Measurements from ENCODE around the gene MICAL2.

Gene MICAL2

DNA sequence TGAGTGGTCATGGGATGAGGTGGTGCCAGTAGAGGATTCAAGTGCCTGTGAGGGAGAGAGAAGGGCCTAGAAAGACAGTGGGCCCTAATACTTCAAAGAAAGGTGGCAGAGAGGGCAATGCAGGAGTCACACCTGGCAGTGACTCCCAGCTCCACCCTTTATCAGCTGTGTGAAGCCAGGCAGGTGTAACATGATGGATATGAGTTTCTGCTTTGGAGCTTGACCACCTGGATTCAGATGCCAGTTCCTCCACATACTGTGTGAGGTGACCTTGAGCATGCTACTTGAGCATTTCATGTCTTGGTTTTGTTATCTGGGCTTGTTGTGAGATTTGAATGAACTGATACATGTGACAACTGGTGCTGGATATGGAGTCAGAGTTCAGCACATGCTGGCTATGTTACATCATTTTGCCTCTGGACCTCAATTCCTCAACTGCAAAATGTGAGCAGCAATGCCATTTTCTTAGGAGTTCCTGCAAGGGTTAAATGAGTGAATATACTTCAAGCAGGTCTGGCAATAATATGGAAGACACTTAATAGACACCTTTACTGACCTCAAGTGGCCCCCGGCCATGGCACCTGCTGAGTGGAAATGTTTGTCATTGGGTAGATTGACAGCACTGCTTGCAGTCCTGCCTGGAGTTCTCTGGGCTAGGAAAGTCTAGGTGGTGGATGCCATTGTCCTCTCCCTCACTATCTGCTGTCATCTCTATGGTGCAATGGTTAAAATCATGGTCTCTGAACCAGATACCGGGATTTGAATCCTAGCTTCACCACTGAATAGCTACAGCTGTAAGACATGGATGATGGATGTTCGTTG, 83.3 kb downstream of the MICAL2 start:
- H3K36me3 ChIP-seq (ENCODE audit: insufficient read depth, low read depth, low read length), result no peaks in the 10 kb centered on the region
- H3K9me3 ChIP-seq (ENCODE audit: insufficient read depth, low read depth, low read length), result no peaks in the 10 kb centered on the region
- no peak overlapping the region for H3K27ac ChIP-seq (ENCODE audit: low read length)
- H3K4me3 ChIP-seq (ENCODE audit: low read length), result no peak overlapping the region
- no peak overlapping the region for H3K9ac ChIP-seq (ENCODE audit: low read depth, low read length)
- H3K27me3 ChIP-seq (ENCODE audit: insufficient read depth, low read length), result no peaks in the 10 kb centered on the region
- no peaks in the 10 kb centered on the region for H3K4me1 ChIP-seq (ENCODE audit: insufficient read depth, low read length)

DNA sequence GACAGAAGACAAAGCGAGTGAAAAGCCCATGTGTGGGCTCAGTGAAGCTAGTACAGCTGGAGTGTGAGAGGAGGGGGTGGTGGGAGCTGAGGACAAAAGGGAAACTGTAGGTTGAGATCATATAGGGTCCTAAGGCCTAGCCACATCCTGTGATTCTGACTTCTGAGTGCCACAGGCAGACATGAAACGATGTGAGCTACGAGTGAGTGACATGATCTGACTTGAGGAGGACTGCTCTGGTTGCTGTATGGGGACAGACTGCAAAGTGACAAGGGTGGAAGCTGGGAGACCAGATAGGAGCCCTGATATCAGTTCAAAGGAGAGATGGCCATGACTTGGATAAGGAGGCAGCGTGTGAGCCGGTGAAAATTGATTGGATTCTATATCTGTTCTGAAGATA, 85.4 kb downstream of the MICAL2 start:
- Histone ChIP-seq H3K4me3 (ENCODE audit: low read length) (no peak overlapping the region), H3K27ac (ENCODE audit: low read length) (no peak overlapping the region), H3K36me3 (ENCODE audit: insufficient read depth, low read depth, low read length) (no peaks in the 10 kb centered on the region), H3K4me1 (ENCODE audit: insufficient read depth, low read length) (no peaks in the 10 kb centered on the region), H3K27me3 (ENCODE audit: insufficient read depth, low read length) (no peaks in the 10 kb centered on the region), H3K9ac (ENCODE audit: low read depth, low read length) (no peak overlapping the region), H3K9me3 (ENCODE audit: insufficient read depth, low read depth, low read length) (no peaks in the 10 kb centered on the region)

DNA sequence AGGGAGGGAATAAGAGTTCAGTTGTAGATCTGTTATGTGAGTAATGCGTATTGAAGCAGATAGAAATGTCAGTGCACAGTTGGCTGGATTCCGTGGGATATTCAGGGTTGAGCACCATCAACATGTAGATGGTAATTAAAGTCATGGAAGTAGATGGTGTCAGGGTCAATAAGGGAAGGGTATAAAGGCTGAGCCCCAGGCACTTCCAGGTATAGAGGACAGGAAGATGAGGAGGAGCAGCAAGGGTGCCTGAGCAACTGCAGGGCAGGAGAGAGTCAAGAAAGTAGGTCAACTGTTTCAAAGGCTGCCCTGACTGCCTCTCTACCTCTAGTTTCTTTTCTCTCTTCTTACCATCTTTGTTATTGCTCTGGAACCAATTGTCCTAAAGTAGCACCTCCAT, 85.9 kb downstream of the MICAL2 start:
- Histone ChIP-seq H3K9ac (ENCODE audit: low read depth, low read length) (no peak overlapping the region), H3K4me1 (ENCODE audit: insufficient read depth, low read length) (no peaks in the 10 kb centered on the region), H3K27ac (ENCODE audit: low read length) (no peak overlapping the region), H3K9me3 (ENCODE audit: insufficient read depth, low read depth, low read length) (no peaks in the 10 kb centered on the region), H3K4me3 (ENCODE audit: low read length) (no peak overlapping the region), H3K36me3 (ENCODE audit: insufficient read depth, low read depth, low read length) (no peaks in the 10 kb centered on the region), H3K27me3 (ENCODE audit: insufficient read depth, low read length) (no peaks in the 10 kb centered on the region)

DNA sequence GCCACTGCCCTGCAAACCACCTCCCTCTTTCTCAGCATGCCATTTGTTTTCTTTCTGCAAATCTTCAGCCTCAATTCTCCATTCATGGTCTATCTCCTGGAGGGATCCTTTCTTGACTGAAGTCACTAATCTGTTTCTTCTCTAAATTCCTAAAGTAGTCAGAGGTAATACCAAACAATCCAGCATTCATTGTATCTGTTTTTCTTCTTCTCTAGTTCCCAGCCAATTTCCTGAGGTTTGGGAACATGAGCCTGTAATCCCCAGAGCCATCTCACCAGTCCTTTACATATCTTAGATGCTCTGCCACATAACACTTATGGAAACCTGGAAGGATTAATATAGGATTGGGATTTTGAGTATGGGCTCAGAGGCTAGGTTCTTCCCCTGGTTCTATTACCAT, 86.5 kb downstream of the MICAL2 start:
- no peaks in the 10 kb centered on the region for H3K4me1 ChIP-seq (ENCODE audit: insufficient read depth, low read length)
- H3K27me3 ChIP-seq (ENCODE audit: insufficient read depth, low read length), result no peaks in the 10 kb centered on the region
- no peak overlapping the region for H3K4me3 ChIP-seq (ENCODE audit: low read length)
- H3K36me3 ChIP-seq (ENCODE audit: insufficient read depth, low read depth, low read length), result no peaks in the 10 kb centered on the region
- no peak overlapping the region for H3K27ac ChIP-seq (ENCODE audit: low read length)
- no peaks in the 10 kb centered on the region for H3K9me3 ChIP-seq (ENCODE audit: insufficient read depth, low read depth, low read length)
- no peak overlapping the region for H3K9ac ChIP-seq (ENCODE audit: low read depth, low read length)

DNA sequence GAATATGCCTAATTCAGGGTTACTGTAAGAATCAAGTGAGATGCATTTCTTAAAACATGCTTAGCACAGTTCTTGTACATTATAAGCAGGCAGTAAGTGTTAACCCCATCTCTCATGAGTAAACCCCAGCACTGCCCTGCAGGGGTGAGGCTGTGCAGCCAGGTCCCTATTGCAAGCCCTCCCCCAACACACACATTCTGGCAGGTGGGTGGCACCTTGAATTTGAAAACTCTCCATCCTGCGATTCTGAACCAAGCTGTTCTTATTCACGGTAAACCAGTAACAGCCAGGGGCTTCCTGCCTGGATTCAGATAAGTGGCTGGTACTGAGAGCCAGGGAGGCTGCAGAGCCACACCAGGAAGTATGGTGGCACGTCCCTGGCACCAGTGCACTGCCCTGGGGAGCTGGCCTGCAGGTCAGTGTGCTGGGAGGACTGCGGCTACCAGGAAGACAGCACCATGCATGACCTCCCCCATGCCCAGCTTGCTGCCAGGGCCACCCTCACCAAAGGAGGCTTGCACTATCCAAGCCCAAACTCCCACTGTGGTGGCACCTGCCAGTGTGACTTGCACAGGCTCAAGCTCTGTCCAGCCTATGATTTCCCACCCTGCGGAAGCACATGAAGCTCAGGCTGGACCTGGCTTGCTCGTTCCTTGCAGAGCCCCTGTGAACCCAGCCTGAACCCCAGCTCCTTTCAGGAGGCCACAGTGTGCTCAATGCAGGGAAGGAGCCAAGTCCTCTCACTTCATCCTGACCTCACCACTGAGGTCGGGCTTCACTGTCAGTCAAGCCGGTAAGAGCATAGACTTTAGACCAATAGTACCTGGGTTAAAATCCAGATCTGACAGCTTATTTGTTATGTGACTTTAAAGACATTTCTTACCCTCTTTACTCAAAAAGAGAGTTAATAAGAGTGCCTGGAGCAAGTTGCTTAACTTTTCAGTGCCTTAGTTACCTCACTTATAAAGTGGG, 88.1 kb downstream of the MICAL2 start:
- Histone ChIP-seq H3K36me3 (ENCODE audit: insufficient read depth, low read depth, low read length) (no peaks in the 10 kb centered on the region), H3K4me3 (ENCODE audit: low read length) (no peak overlapping the region), H3K4me1 (ENCODE audit: insufficient read depth, low read length) (no peaks in the 10 kb centered on the region), H3K27ac (ENCODE audit: low read length) (no peak overlapping the region), H3K9ac (ENCODE audit: low read depth, low read length) (no peak overlapping the region), H3K27me3 (ENCODE audit: insufficient read depth, low read length) (no peaks in the 10 kb centered on the region), H3K9me3 (ENCODE audit: insufficient read depth, low read depth, low read length) (no peaks in the 10 kb centered on the region)

DNA sequence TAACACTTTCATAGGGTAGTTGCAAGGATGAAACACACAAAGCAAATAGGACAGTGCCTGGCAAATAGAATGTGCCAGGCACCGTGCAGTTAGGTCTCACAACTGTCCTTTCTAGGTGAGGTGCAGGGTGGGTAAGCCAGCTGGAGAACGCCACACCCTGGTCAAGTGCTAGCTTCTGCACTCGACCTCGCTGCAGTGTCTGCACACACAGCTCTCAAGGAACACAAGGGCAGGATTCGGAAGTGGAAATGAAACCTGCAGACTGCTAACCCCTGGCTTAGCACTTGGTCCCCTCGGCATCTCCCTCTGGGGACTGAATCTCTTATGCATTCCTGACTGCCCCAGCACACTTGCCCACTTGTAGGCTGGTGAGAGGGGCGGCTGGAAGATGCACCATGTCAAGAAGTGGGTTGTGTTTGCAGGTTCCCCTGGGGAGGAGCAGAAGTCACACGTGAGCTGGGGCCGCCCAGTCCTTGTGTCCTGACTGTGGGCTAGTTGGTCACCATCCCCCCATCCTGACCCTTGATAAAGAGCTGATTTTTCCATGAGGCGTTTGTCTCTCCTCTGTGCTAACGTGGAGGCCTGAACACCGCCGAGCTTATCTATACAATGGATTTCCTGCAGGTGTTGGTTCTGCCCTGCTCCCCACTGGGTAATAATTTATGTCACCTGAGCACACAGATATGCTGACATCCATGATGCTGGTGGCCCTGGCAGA, 89.0 kb downstream of the MICAL2 start:
- Histone ChIP-seq H3K27ac (ENCODE audit: low read length) (no peak overlapping the region), H3K9me3 (ENCODE audit: insufficient read depth, low read depth, low read length) (no peaks in the 10 kb centered on the region), H3K36me3 (ENCODE audit: insufficient read depth, low read depth, low read length) (no peaks in the 10 kb centered on the region), H3K4me1 (ENCODE audit: insufficient read depth, low read length) (no peaks in the 10 kb centered on the region), H3K27me3 (ENCODE audit: insufficient read depth, low read length) (no peaks in the 10 kb centered on the region), H3K9ac (ENCODE audit: low read depth, low read length) (no peak overlapping the region), H3K4me3 (ENCODE audit: low read length) (no peak overlapping the region)

DNA sequence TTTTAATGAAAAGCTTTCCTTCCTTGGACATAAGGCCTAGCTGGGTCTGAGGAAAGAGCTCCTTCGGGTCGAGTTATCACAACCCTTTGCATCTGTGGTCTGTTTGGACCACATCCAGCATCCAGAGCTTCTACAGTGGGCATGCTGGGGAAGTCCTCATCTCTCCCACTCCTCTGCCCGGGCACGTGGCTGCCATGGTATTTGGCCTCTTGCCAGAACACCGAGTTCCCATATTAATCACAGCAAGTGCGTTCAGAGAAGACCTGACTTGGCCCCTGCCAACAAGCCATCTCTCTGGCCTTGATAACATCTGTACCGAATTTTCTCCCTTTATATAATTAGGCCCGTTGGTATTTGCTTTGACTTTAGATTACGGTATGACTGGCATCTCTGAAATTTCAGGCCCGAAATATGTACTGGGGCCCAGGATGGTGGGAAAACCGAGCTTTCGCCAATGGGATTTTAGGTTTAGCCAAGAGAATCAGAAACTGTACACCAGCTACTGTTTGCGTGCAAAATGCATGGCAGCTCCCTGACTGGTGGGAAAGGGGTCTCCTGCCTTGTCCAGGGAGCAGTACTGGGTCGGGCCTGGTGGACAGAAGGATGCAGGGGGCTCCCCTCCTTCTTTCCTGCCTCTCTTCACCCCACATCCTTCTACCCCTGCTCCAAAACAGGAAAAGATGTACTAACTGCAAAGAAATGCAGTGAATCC, 90.0 kb downstream of the MICAL2 start:
- Histone ChIP-seq H3K27me3 (ENCODE audit: insufficient read depth, low read length) (no peaks in the 10 kb centered on the region), H3K9ac (ENCODE audit: low read depth, low read length) (no peak overlapping the region), H3K9me3 (ENCODE audit: insufficient read depth, low read depth, low read length) (no peaks in the 10 kb centered on the region), H3K4me1 (ENCODE audit: insufficient read depth, low read length) (no peaks in the 10 kb centered on the region), H3K4me3 (ENCODE audit: low read length) (no peak overlapping the region), H3K27ac (ENCODE audit: low read length) (no peak overlapping the region), H3K36me3 (ENCODE audit: insufficient read depth, low read depth, low read length) (no peaks in the 10 kb centered on the region)

DNA sequence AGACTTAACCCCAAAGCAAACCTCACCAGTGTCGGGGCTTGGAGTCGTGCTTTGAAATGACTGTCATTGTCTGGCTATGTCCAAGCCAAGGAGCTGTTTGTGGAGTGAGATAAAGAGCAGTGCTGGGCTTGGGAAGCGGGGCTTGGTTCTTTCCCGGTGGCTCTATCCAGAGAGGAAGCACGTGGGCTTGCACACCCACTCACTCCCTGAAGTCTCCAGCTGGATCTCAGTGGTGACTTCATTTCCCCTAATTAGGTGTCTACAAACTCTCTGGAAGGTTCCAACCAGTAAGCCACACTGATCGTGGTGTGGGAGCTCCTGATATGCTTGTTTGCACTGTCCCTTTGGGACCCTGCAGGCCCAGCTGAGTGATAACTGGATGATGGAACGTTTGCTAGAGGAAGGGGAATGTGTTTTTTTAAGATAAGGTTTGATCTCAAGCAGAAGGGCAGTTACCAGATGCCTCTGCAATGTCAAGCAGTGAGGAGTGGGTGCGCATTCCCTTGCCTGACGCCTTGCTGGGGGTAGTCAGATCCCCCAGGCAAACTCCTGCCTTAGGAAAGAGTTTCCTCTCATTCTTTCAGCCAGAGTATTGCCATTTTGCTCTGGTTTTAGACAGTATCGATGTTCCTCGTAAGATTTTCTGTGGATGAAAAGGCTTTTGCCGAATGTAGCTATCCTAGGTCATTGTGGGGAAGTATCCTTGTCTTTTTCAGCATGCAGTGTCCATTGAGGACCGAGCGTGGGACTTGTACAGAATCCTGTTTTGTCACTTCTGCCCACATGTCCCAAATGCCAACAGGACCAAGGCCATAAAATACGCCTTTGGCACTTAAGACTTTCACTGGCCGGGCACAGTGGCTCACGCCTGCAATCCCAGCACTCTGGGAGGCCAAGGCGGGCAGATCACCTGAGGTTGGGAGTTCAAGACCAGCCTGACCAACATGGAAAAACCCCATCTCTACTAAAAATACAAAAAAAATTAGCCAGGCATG, 90.9 kb downstream of the MICAL2 start:
- Histone ChIP-seq H3K27me3 (ENCODE audit: insufficient read depth, low read length) (no peaks in the 10 kb centered on the region), H3K36me3 (ENCODE audit: insufficient read depth, low read depth, low read length) (no peaks in the 10 kb centered on the region), H3K4me1 (ENCODE audit: insufficient read depth, low read length) (no peaks in the 10 kb centered on the region), H3K9ac (ENCODE audit: low read depth, low read length) (no peak overlapping the region), H3K4me3 (ENCODE audit: low read length) (no peak overlapping the region), H3K27ac (ENCODE audit: low read length) (no peak overlapping the region), H3K9me3 (ENCODE audit: insufficient read depth, low read depth, low read length) (no peaks in the 10 kb centered on the region)

DNA sequence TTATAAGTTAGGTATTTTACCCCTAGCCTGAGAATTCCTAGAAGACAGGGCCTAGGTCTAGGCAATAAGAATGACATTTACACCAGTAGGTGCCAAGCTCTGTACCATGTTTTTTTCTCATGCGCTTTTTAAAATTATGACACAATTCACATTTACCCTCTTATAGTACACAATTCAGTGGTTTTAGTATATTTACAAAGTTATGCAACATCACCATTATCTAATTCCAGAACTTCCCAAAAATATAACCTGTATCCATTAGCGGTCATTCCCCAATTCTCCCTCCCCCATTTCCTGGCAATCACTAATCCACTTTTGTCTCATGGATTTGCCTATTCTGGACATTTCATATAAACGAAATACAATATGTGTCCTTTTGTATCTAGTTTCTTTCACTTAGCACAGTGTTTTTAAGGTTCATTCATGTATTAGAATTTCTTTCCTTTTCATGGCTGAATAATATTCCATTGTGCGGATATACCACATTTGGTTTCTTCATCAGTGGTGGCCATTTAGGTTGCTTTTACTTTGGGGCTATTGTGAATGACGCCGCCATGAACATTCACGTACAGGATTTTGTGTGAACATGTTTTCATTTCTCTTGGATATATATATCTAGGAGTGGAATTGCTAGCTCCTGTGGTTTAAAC, 92.4 kb downstream of the MICAL2 start:
- Histone ChIP-seq H3K9ac (ENCODE audit: low read depth, low read length) (no peak overlapping the region), H3K36me3 (ENCODE audit: insufficient read depth, low read depth, low read length) (no peaks in the 10 kb centered on the region), H3K27ac (ENCODE audit: low read length) (no peak overlapping the region), H3K4me3 (ENCODE audit: low read length) (no peak overlapping the region), H3K4me1 (ENCODE audit: insufficient read depth, low read length) (no peaks in the 10 kb centered on the region), H3K9me3 (ENCODE audit: insufficient read depth, low read depth, low read length) (no peaks in the 10 kb centered on the region), H3K27me3 (ENCODE audit: insufficient read depth, low read length) (no peaks in the 10 kb centered on the region)

DNA sequence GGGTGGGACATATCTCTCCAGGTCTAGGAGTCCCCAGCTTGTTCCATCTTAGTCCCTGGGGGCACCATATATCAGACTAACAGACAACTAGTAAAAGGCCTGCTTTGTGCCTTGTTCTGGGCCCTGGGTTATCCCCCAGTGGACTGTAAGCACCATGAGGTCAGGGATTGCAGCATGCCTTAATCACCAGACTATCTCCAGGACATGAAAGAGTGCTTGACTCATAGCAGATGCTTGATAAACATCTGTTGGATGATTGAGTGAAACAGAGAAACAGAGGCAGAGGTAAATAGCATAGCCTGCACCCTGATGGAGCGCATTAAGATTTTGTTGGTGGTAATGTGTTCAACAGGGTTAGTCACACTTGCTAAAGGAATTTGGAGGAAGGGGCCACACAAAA, 94.1 kb downstream of the MICAL2 start:
- Histone ChIP-seq H3K4me3 (ENCODE audit: low read length) (no peak overlapping the region), H3K36me3 (ENCODE audit: insufficient read depth, low read depth, low read length) (no peaks in the 10 kb centered on the region), H3K27ac (ENCODE audit: low read length) (no peak overlapping the region), H3K4me1 (ENCODE audit: insufficient read depth, low read length) (no peaks in the 10 kb centered on the region), H3K9ac (ENCODE audit: low read depth, low read length) (no peak overlapping the region), H3K27me3 (ENCODE audit: insufficient read depth, low read length) (no peaks in the 10 kb centered on the region), H3K9me3 (ENCODE audit: insufficient read depth, low read depth, low read length) (no peaks in the 10 kb centered on the region)
